Retinal pigment epithelial cell (primary cell): Measurements from ENCODE around the gene ANTXR2.

Source experiments
- DNase-seq: peaks from one replicate; pipeline ENCODE4 v3.0.0-alpha.2; 2010; ENCODE audit warnings: low read depth
- H3K4me3 ChIP-seq: 2 replicates; pipeline ENCODE4 v1.5.1; 2011; ENCODE audit warnings: mild to moderate bottlenecking, low read length, control low read depth, moderate library complexity
- CTCF ChIP-seq: conservative IDR thresholded peaks from 2 replicates; pipeline ENCODE4 v1.5.1; 2011; ENCODE audit warnings: low read depth, low read length, control low read depth, inconsistent platforms

The ANTXR2 gene

GRCh38 chr4:79851625-79852304, 221.3 kb downstream of the ANTXR2 start:
- no peak for TF ChIP-seq CTCF
- no peak for DNase-seq
- no peak overlapping the region for H3K4me3 ChIP-seq
